H9 (cell line): ENCODE results near the gene MARCHF3. TPM values are rescaled to one million over a fixed set of nuclear protein-coding genes. Genes with fewer than 3 reads are reported as not detected.

ENCODE experiments used
- DNase-seq: peaks from one replicate; pipeline ENCODE4 v3.0.0-alpha.2; 2017
- H2AFZ ChIP-seq: one replicate; pipeline ENCODE4 v1.6.1; 2013; ENCODE audit warnings: mild to moderate bottlenecking, low read length, control low read depth, moderate library complexity
- H2AK5ac ChIP-seq: 2 replicates; pipeline ENCODE4 v1.6.1; 2013; ENCODE audit warnings: low read length, control low read depth, mixed read lengths; ENCODE audit not compliant: insufficient read length
- H2BK120ac ChIP-seq: one replicate; pipeline ENCODE4 v1.6.1; 2013; ENCODE audit warnings: low read depth, mild to moderate bottlenecking, low read length, control low read depth, inconsistent platforms; ENCODE audit not compliant: poor library complexity, severe bottlenecking
- H2BK12ac ChIP-seq: 2 replicates; pipeline ENCODE4 v1.6.1; 2013; ENCODE audit warnings: low read length, control low read depth, mixed read lengths, low read depth; ENCODE audit not compliant: insufficient read length
- H2BK15ac ChIP-seq: 2 replicates; pipeline ENCODE4 v1.6.1; 2013; ENCODE audit warnings: low read depth, low read length, control low read depth
- H2BK20ac ChIP-seq: one replicate; pipeline ENCODE4 v1.6.1; 2013; ENCODE audit warnings: low read depth, mild to moderate bottlenecking, low read length, control low read depth, inconsistent platforms; ENCODE audit not compliant: poor library complexity, severe bottlenecking
- H2BK5ac ChIP-seq: 2 replicates; pipeline ENCODE4 v1.6.1; 2013; ENCODE audit warnings: low read length, control low read depth, mixed read lengths; ENCODE audit not compliant: insufficient read length
- H3K14ac ChIP-seq: 2 replicates; pipeline ENCODE4 v1.6.1; 2013; ENCODE audit warnings: low read length, control low read depth; ENCODE audit not compliant: insufficient read depth
- H3K18ac ChIP-seq: 2 replicates; pipeline ENCODE4 v1.6.1; 2013; ENCODE audit warnings: low read depth, mild to moderate bottlenecking, mixed read lengths, low read length, control low read depth; ENCODE audit not compliant: insufficient read length
- H3K23ac ChIP-seq: 2 replicates; pipeline ENCODE4 v1.6.1; 2013; ENCODE audit warnings: low read length, control low read depth, mixed read lengths, low read depth; ENCODE audit not compliant: insufficient read length
- H3K23me2 ChIP-seq: 2 replicates; pipeline ENCODE4 v1.6.1; 2013; ENCODE audit warnings: low read depth, mild to moderate bottlenecking, mixed read lengths, low read length, control low read depth; ENCODE audit not compliant: insufficient read length, poor library complexity, severe bottlenecking
- H3K27ac ChIP-seq: 2 replicates; pipeline ENCODE4 v1.5.1; 2013; ENCODE audit warnings: low read length, control low read depth, mixed read lengths, low read depth; ENCODE audit not compliant: insufficient read length
- H3K27me3 ChIP-seq: 2 replicates; pipeline ENCODE4 v1.6.1; 2013; ENCODE audit warnings: low read length, control low read depth, inconsistent platforms; ENCODE audit not compliant: insufficient read depth
- H3K4ac ChIP-seq: 2 replicates; pipeline ENCODE4 v1.6.1; 2013; ENCODE audit warnings: low read depth, mild to moderate bottlenecking, control low read depth, inconsistent platforms, low read length, moderate library complexity
- H3K4me1 ChIP-seq: 2 replicates; pipeline ENCODE4 v1.6.1; 2013; ENCODE audit warnings: low read length, control low read depth, inconsistent platforms; ENCODE audit not compliant: insufficient read depth
- H3K4me2 ChIP-seq: 2 replicates; pipeline ENCODE4 v1.6.1; 2013; ENCODE audit warnings: low read length, control low read depth, mixed read lengths; ENCODE audit not compliant: insufficient read length, insufficient read depth
- H3K56ac ChIP-seq: 2 replicates; pipeline ENCODE4 v1.6.1; 2013; ENCODE audit warnings: low read depth, mild to moderate bottlenecking, mixed read lengths, low read length, control low read depth; ENCODE audit not compliant: insufficient read length
- H3K79me1 ChIP-seq: 2 replicates; pipeline ENCODE4 v1.6.1; 2013; ENCODE audit warnings: low read depth, mild to moderate bottlenecking, moderate library complexity, low read length, control low read depth, inconsistent platforms; ENCODE audit not compliant: insufficient read depth, poor library complexity, severe bottlenecking
- H3K79me2 ChIP-seq: 2 replicates; pipeline ENCODE4 v1.6.1; 2013; ENCODE audit warnings: low read length, control low read depth, inconsistent platforms; ENCODE audit not compliant: insufficient read depth
- H3K9ac ChIP-seq: 2 replicates; pipeline ENCODE4 v1.6.1; 2013; ENCODE audit warnings: low read length, control low read depth, mixed read lengths; ENCODE audit not compliant: insufficient read length; ENCODE audit errors: extremely low read depth
- H3K9me3 ChIP-seq: one replicate; pipeline ENCODE4 v1.6.1; 2013; ENCODE audit warnings: low read depth, low read length, inconsistent platforms; ENCODE audit not compliant: control insufficient read depth
- H3T11ph ChIP-seq: one replicate; pipeline ENCODE4 v1.6.1; 2013; ENCODE audit warnings: mild to moderate bottlenecking, low read length, control low read depth, inconsistent platforms
- H4K20me1 ChIP-seq: one replicate; pipeline ENCODE4 v1.6.1; 2013; ENCODE audit not compliant: control insufficient read depth, insufficient read length, insufficient read depth
- H4K5ac ChIP-seq: 2 replicates; pipeline ENCODE4 v1.6.1; 2013; ENCODE audit warnings: low read depth, mild to moderate bottlenecking, mixed read lengths, low read length, control low read depth; ENCODE audit not compliant: insufficient read length
- H4K8ac ChIP-seq: replicated peaks from 2 replicates; pipeline ENCODE4 v1.6.1; 2013; ENCODE audit warnings: low read length, control low read depth, mixed read lengths, low read depth; ENCODE audit not compliant: insufficient read length
- H4K91ac ChIP-seq: 2 replicates; pipeline ENCODE4 v1.6.1; 2013; ENCODE audit warnings: low read depth, mild to moderate bottlenecking, moderate library complexity, mixed read lengths, low read length, control low read depth; ENCODE audit not compliant: insufficient read length
- H3K27ac Mint-ChIP-seq, 3 experiments: 2 replicates in 2 of 3; 3 replicates in 1 of 3; pipeline ENCODE4 v1.8.0; 2020 to 2021; ENCODE audit warnings: mixed read lengths in 3 of 3, mild to moderate bottlenecking in 1 of 3, moderate library complexity in 1 of 3
- H3K27me3 Mint-ChIP-seq: 2 replicates; pipeline ENCODE4 v1.8.0; 2021; ENCODE audit warnings: low read depth, mild to moderate bottlenecking, moderate library complexity, mixed read lengths
- H3K36me3 Mint-ChIP-seq, 3 experiments: 2 replicates in 2 of 3; 3 replicates in 1 of 3; pipeline ENCODE4 v1.8.0; 2020 to 2021; ENCODE audit warnings: low read depth in 3 of 3, mixed read lengths in 3 of 3; ENCODE audit not compliant: insufficient read depth in 1 of 3
- H3K4me1 Mint-ChIP-seq, 2 experiments: 2 replicates each; pipeline ENCODE4 v1.8.0; 2020; ENCODE audit warnings: mixed read lengths in 2 of 2
- H3K4me3 Mint-ChIP-seq, 2 experiments: 2 replicates in 1 of 2; 3 replicates in 1 of 2; pipeline ENCODE4 v1.8.0; 2020 to 2021; ENCODE audit warnings: mild to moderate bottlenecking in 2 of 2, mixed read lengths in 2 of 2, moderate library complexity in 1 of 2
- H3K9me3 Mint-ChIP-seq, 2 experiments: 2 replicates in 1 of 2; 3 replicates in 1 of 2; pipeline ENCODE4 v1.8.0; 2020; ENCODE audit warnings: mild to moderate bottlenecking in 2 of 2, mixed read lengths in 2 of 2, moderate library complexity in 1 of 2
- WGBS: extraction: QIAGEN DNeasy Blood & Tissue Kit; methylation state at CpG from one replicate; pipeline ENCODE4 v1.1.7; 2013; ENCODE audit warnings: missing lambda C conversion rate, low lambda C conversion rate, mixed read lengths; ENCODE audit not compliant: insufficient read length; ENCODE audit errors: extremely low coverage; 5-methylcytosine and 5-hydroxymethylcytosine counted together
- total RNA-seq: library from RNA; stranded (reverse); gene quantifications from 2 replicates; pipeline ENCODE4 v1.2.1, GENCODE V29; 2021
- TF ChIP-seq, protein P1 (sequence below): fragments of 200-600 bp; sonication (generic); conservative IDR thresholded peaks from 3 replicates; pipeline ENCODE4 v1.8.0; 2021; ENCODE audit warnings: antibody characterized with exemption, mild to moderate bottlenecking

MARCHF3 gene
- total RNA-seq, 1 experiment from 2014 or later, result 17.7 TPM

DNA sequence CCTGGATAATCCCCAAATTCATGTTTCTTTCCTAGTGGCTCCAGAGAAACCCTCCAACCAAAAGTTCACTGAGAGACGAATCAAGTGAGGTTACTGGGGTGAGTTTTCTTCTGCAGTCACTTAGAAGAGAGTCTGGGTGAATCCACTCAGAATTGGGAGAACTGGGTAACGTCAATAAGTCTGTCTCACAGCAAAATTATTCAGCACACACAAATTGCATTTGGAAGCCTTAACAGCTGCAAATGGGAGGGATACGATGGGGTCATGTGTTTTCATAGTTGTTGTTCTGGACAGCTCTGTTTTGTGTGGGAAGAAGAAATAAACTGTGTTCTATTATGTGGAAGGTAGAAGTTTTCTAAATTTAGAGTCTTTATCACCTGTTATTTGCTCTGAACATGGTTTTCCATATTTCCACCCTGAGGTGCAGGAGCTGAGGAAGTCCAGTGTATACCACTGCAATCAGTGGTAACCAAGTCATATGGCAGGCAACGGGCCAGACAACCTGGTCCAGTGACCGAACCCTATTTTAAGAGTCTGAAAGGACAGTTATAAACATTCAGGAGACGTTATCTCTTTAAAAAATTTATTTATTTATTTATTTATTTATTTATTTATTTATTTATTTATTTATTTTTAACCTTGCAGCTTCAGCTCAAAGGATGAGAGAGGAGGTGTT is 21.9 kb downstream of the MARCHF3 start:
- no peak overlapping the region for H2BK20ac ChIP-seq
- H4K5ac ChIP-seq, result no peak overlapping the region
- H3K56ac ChIP-seq, result no peak overlapping the region
- no CpG with 5 or more reads among the region's 6 CpGs for WGBS
- no peak overlapping the region for H3K4ac ChIP-seq
- H2AFZ ChIP-seq, result no peak overlapping the region
- H3K27me3 Mint-ChIP-seq, result no peaks in the 10 kb centered on the region
- peaks cover 3% of the 10 kb centered on the region for H3K79me1 ChIP-seq
- H3K36me3 Mint-ChIP-seq, result no peaks in the 10 kb centered on the region
- no peaks in the 10 kb centered on the region for H3K23me2 ChIP-seq
- no peak overlapping the region for H3T11ph ChIP-seq
- no peak overlapping the region for H4K91ac ChIP-seq
- H2BK12ac ChIP-seq, result no peak overlapping the region
- no peak overlapping the region for H2BK120ac ChIP-seq
- H4K8ac ChIP-seq, result no peak overlapping the region
- no peak overlapping the region for H2AK5ac ChIP-seq
- H2BK15ac ChIP-seq, result no peak overlapping the region
- peaks cover 4% of the 10 kb centered on the region in 2 experiments; a peak in 3 of 4 replicates for H3K4me1 Mint-ChIP-seq
- no peak overlapping the region for H3K27ac ChIP-seq
- TF ChIP-seq, protein P1, sequence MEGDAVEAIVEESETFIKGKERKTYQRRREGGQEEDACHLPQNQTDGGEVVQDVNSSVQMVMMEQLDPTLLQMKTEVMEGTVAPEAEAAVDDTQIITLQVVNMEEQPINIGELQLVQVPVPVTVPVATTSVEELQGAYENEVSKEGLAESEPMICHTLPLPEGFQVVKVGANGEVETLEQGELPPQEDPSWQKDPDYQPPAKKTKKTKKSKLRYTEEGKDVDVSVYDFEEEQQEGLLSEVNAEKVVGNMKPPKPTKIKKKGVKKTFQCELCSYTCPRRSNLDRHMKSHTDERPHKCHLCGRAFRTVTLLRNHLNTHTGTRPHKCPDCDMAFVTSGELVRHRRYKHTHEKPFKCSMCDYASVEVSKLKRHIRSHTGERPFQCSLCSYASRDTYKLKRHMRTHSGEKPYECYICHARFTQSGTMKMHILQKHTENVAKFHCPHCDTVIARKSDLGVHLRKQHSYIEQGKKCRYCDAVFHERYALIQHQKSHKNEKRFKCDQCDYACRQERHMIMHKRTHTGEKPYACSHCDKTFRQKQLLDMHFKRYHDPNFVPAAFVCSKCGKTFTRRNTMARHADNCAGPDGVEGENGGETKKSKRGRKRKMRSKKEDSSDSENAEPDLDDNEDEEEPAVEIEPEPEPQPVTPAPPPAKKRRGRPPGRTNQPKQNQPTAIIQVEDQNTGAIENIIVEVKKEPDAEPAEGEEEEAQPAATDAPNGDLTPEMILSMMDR, result no peak
- no peak overlapping the region for H3K4me2 ChIP-seq
- no peak overlapping the region for H3K4me3 Mint-ChIP-seq
- no peak overlapping the region for H3K18ac ChIP-seq
- H3K4me1 ChIP-seq, result no peaks in the 10 kb centered on the region
- H4K20me1 ChIP-seq, result no peaks in the 10 kb centered on the region
- no peak for DNase-seq
- no peak overlapping the region for H3K27ac Mint-ChIP-seq
- H3K9me3 Mint-ChIP-seq, result no peaks in the 10 kb centered on the region
- no peak overlapping the region for H2BK5ac ChIP-seq
- H3K27me3 ChIP-seq, result no peaks in the 10 kb centered on the region
- H3K9me3 ChIP-seq, result no peaks in the 10 kb centered on the region
- H3K79me2 ChIP-seq, result no peaks in the 10 kb centered on the region
- no peak overlapping the region for H3K23ac ChIP-seq
- no peak overlapping the region for H3K14ac ChIP-seq
- H3K9ac ChIP-seq, result no peak overlapping the region
